ENCODE results near the gene AHI1. TPM values are rescaled to one million over a fixed set of nuclear protein-coding genes. Genes with fewer than 3 reads are reported as not detected.

The AHI1 gene
- total and polyA plus RNA-seq, 2 of the 13 experiments (the other 11 are each of a cell fraction or from before 2014, with no cell fraction given), result 7.2 to 18.6 TPM

DNA sequence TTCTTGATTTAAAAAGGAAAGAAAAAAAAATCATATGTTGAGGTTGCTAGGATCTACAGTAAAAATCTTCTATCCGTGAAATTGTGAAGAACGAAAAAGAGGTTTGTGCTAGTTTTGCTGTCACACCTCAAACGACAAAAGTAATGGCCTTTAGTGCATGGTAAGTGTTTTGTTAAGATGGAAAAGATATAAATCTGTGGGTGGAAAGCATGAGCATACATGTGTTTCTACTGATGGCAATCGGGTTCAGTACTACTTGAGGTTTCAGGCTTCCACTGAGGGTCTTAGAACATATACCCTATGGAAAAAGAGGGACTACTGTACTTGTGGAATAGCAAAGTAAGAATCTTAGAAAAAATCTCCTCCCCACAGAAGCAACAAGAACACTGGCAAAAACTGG lies 58.0 kb downstream of the AHI1 start (continued):
- TF ChIP-seq, protein P1, sequence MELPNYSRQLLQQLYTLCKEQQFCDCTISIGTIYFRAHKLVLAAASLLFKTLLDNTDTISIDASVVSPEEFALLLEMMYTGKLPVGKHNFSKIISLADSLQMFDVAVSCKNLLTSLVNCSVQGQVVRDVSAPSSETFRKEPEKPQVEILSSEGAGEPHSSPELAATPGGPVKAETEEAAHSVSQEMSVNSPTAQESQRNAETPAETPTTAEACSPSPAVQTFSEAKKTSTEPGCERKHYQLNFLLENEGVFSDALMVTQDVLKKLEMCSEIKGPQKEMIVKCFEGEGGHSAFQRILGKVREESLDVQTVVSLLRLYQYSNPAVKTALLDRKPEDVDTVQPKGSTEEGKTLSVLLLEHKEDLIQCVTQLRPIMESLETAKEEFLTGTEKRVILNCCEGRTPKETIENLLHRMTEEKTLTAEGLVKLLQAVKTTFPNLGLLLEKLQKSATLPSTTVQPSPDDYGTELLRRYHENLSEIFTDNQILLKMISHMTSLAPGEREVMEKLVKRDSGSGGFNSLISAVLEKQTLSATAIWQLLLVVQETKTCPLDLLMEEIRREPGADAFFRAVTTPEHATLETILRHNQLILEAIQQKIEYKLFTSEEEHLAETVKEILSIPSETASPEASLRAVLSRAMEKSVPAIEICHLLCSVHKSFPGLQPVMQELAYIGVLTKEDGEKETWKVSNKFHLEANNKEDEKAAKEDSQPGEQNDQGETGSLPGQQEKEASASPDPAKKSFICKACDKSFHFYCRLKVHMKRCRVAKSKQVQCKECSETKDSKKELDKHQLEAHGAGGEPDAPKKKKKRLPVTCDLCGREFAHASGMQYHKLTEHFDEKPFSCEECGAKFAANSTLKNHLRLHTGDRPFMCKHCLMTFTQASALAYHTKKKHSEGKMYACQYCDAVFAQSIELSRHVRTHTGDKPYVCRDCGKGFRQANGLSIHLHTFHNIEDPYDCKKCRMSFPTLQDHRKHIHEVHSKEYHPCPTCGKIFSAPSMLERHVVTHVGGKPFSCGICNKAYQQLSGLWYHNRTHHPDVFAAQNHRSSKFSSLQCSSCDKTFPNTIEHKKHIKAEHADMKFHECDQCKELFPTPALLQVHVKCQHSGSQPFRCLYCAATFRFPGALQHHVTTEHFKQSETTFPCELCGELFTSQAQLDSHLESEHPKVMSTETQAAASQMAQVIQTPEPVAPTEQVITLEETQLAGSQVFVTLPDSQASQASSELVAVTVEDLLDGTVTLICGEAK (IDR thresholded peaks at IDR 0.05), result no peak
- TF ChIP-seq, protein P1 (CRISPR knock-in tag; IDR thresholded peaks at IDR 0.05), result no peak
- TF ChIP-seq ZNF33B (CRISPR knock-in tag; IDR thresholded peaks at IDR 0.05) (no peak), MAFK (conservative IDR thresholded peaks at IDR 0.05 in 1 of 2, IDR thresholded peaks at IDR 0.05 in 1 of 2; ENCODE audit: low read length in 2 of 2) (no peak), MBNL3 (CRISPR knock-in tag; conservative IDR thresholded peaks at IDR 0.05) (no peak), ZNF564 (CRISPR knock-in tag; IDR thresholded peaks at IDR 0.05) (no peak), ETV5 (CRISPR knock-in tag; IDR thresholded peaks at IDR 0.05; ENCODE audit: borderline replicate concordance) (no peak), TBX3 (IDR thresholded peaks at IDR 0.05; ENCODE audit: borderline replicate concordance) (no peak)
